Activated gamma-delta T cell treated with Interleukin-2 at 50 U/mL for 16 hours (primary cell): ENCODE results near the gene PSKH1.
"Not testable (repeated sequence)": the region's sequence is repeated elsewhere in the genome, so short reads cannot be mapped to it uniquely, and the experiment has no call there.

Experiments used
- DNase-seq: peaks from one replicate; pipeline ENCODE4 v3.0.0-alpha.2; 2020

Gene PSKH1

GRCh38 chr16:67892899-67893742 is at the start of gene PSKH1:
Gene PSKH1 (plus strand): TSS chr16:67893254. CDS start chr16:67908750, 15,496 bp downstream.
- peak; percentile 92 for DNase-seq

GRCh38 chr16:67843343-67843765 is 49.7 kb upstream of the PSKH1 start:
- no peak for DNase-seq

- no peak for DNase-seq
Observed at GRCh38 chr16:67844497-67844896, 48.6 kb upstream of the PSKH1 start.

- no peak for DNase-seq
Observed at GRCh38 chr16:67845291-67846062, 47.6 kb upstream of the PSKH1 start.

GRCh38 chr16:67846063-67846319 is 47.1 kb upstream of the PSKH1 start:
- DNase-seq: no peak

- peak; percentile 94 for DNase-seq
Observed at GRCh38 chr16:67846320-67847063, 46.6 kb upstream of the PSKH1 start, which contains the start of gene NUTF2. Gene NUTF2 (plus strand): TSS chr16:67846933. CDS start chr16:67865131, 18,198 bp downstream.

- peak; percentile 54 for DNase-seq
Observed at GRCh38 chr16:67847064-67847861, 45.8 kb upstream of the PSKH1 start, which contains the start of gene CENPT. Gene CENPT (minus strand): TSS chr16:67847693. CDS start chr16:67833859, 13,834 bp downstream.

- DNase-seq: no peak
Observed at GRCh38 chr16:67848118-67848517, 44.9 kb upstream of the PSKH1 start.

GRCh38 chr16:67853670-67854069 is 39.4 kb upstream of the PSKH1 start:
- no peak for DNase-seq

GRCh38 chr16:67855789-67856188 is 37.3 kb upstream of the PSKH1 start:
- DNase-seq: no peak

- DNase-seq: no peak
Observed at GRCh38 chr16:67856927-67857546, 36.0 kb upstream of the PSKH1 start.

- DNase-seq: no peak
Observed at GRCh38 chr16:67857547-67858233, 35.4 kb upstream of the PSKH1 start.

- DNase-seq: no peak
Observed at GRCh38 chr16:67858500-67858899, 34.6 kb upstream of the PSKH1 start.

- no peak for DNase-seq
Observed at GRCh38 chr16:67860589-67861398, 32.3 kb upstream of the PSKH1 start.

- no peak for DNase-seq
Observed at GRCh38 chr16:67861877-67862276, 31.2 kb upstream of the PSKH1 start.

- DNase-seq: no peak
Observed at GRCh38 chr16:67862623-67863583, 30.2 kb upstream of the PSKH1 start.

GRCh38 chr16:67864044-67864443 is 29.0 kb upstream of the PSKH1 start:
- not testable (repeated sequence) for DNase-seq

GRCh38 chr16:67864594-67864993 is 28.5 kb upstream of the PSKH1 start:
- no peak for DNase-seq

GRCh38 chr16:67865318-67865717 is 27.7 kb upstream of the PSKH1 start:
- DNase-seq: no peak
